HepG2 (cell line): Measurements from ENCODE around the gene ZNF865.

ENCODE experiments used
- CHD2 ChIP-seq: IDR thresholded peaks from 2 replicates; pipeline ENCODE4 v1.6.1; 2011; ENCODE audit warnings: low read depth, low read length, improper control_type of control experiment
- CTCF ChIP-seq: sonication (generic); formaldehyde crosslinking; IDR thresholded peaks from 2 replicates; pipeline ENCODE4 v1.5.0; 2020; ENCODE audit warnings: mild to moderate bottlenecking, missing genetic modification reagents, moderate library complexity
- KLF16 ChIP-seq, 2 experiments: sonication (generic) in 1 of 2; formaldehyde crosslinking in 1 of 2; IDR thresholded peaks; 2 replicates each; pipeline versions ENCODE4 v1.6.1 to v1.8.0; 2016 to 2023; ENCODE audit warnings: missing genetic modification reagents in 2 of 2, missing compliant biosample characterization in 1 of 2
- MXI1 ChIP-seq: IDR thresholded peaks from 3 replicates; pipeline ENCODE4 v1.6.1; 2012; ENCODE audit warnings: low read depth, low read length, inconsistent platforms, borderline replicate concordance
- POLR2A ChIP-seq, 2 experiments: IDR thresholded peaks; 2 replicates each; pipeline ENCODE4 v1.6.1; 2011; ENCODE audit warnings: low read depth in 2 of 2, low read length in 2 of 2, mild to moderate bottlenecking in 1 of 2, moderate library complexity in 1 of 2; ENCODE audit not compliant: insufficient read depth in 1 of 2
- PTBP1 ChIP-seq: fragments of 200-400 bp; formaldehyde crosslinking; IDR thresholded peaks from 2 replicates; pipeline ENCODE4 v1.6.1; 2018; ENCODE audit warnings: low read length, low read depth; ENCODE audit not compliant: poor library complexity, severe bottlenecking
- RBM39 ChIP-seq: fragments of 200-400 bp; formaldehyde crosslinking; IDR thresholded peaks from one replicate; pipeline ENCODE4 v1.6.1; 2018; ENCODE audit warnings: antibody characterized with exemption, mild to moderate bottlenecking, low read depth, low read length; ENCODE audit not compliant: poor library complexity, severe bottlenecking
- SMARCC2 ChIP-seq: fragments of 450-650 bp; IDR thresholded peaks from 2 replicates; pipeline ENCODE4 v1.6.1; 2017; ENCODE audit warnings: antibody characterized with exemption, mild to moderate bottlenecking
- SP140L ChIP-seq: sonication (generic); formaldehyde crosslinking; IDR thresholded peaks from 2 replicates; pipeline ENCODE4 v1.4.0; 2020; ENCODE audit warnings: missing genetic modification reagents, borderline replicate concordance
- UBTF ChIP-seq: sonication (generic); formaldehyde crosslinking; IDR thresholded peaks from 2 replicates; pipeline ENCODE4 v1.4.0; 2020; ENCODE audit warnings: mild to moderate bottlenecking, missing genetic modification reagents
- ZFP36 ChIP-seq: fragments of 150-350 bp; IDR thresholded peaks from 2 replicates; pipeline ENCODE4 v1.6.1; 2018; ENCODE audit warnings: borderline replicate concordance, low read length, low read depth; ENCODE audit not compliant: partially characterized antibody
- ZNF207 ChIP-seq: fragments of 450-650 bp; IDR thresholded peaks from 2 replicates; pipeline ENCODE4 v1.6.1; 2016; ENCODE audit warnings: antibody characterized with exemption, borderline replicate concordance
- ZNF510 ChIP-seq: sonication (generic); formaldehyde crosslinking; IDR thresholded peaks from 2 replicates; pipeline ENCODE4 v1.4.0; 2020; ENCODE audit warnings: low read depth, mild to moderate bottlenecking, missing genetic modification reagents
- ZNF558 ChIP-seq: sonication (generic); formaldehyde crosslinking; IDR thresholded peaks from 2 replicates; pipeline ENCODE4 v1.9.0; 2022; ENCODE audit warnings: mild to moderate bottlenecking, missing genetic modification reagents, borderline replicate concordance

- TF ChIP-seq MXI1 (no peak), POLR2A (IDR thresholded peaks at IDR 0.05; ENCODE audit: insufficient read depth in 1 of 2, low read depth in 2 of 2, low read length in 2 of 2) (no peak), ZNF510 (CRISPR knock-in tag) (no peak), SMARCC2 (no peak), ZNF207 (no peak), ZNF558 (CRISPR knock-in tag) (no peak), KLF16 (CRISPR knock-in tag; IDR thresholded peaks at IDR 0.05) (no peak), RBM39 (no peak), SP140L (no peak), CTCF (CRISPR knock-in tag) (no peak), ZFP36 (no peak), CHD2 (no peak), PTBP1 (no peak), UBTF (no peak)
These were observed 42.2 kb upstream of the ZNF865 start for GRCh38 chr19:55563261-55563690.
